Caco-2 (cell line): ENCODE results near the gene HNF4A. TPM values are rescaled to one million over a fixed set of nuclear protein-coding genes. Genes with fewer than 3 reads are reported as not detected.

Experiments
- BruUV-seq: library from RNA; stranded (reverse); fragments of 400-500 nt; replicated peaks from 2 replicates; lab custom pipeline; 2021; lab: Mats Ljungman, UMichigan
- CTCF ChIA-PET: fragments of 300-600 bp; sonication (Branson Sonifier 250); formaldehyde crosslinking; loops from one replicate; lab custom pipeline; 2022; ENCODE audit warnings: antibody characterized with exemption; lab: Charles Lee
- POLR2A ChIA-PET: fragments of 300-600 bp; sonication (Branson Sonifier 250); formaldehyde crosslinking; loops from one replicate; lab custom pipeline; 2022; ENCODE audit warnings: antibody characterized with exemption; lab: Charles Lee
- DNase-seq, 2 experiments: peaks; one replicate each; pipeline versions ENCODE4 v3.0.0 to v3.0.0-alpha.2; 2020 to 2022
- H3K27me3 ChIP-seq: replicated peaks from 2 replicates; pipeline ENCODE4 v1.6.0; 2011; ENCODE audit warnings: low read length; ENCODE audit not compliant: control insufficient read depth, insufficient read depth
- H3K36me3 ChIP-seq: 2 replicates; pipeline ENCODE4 v1.5.1; 2011; ENCODE audit warnings: low read length; ENCODE audit not compliant: control insufficient read depth, insufficient read depth
- H3K4me1 ChIP-seq: fragments of 250-450 bp; sonication (Bioruptor Pico); 2 replicates; pipeline ENCODE4 v1.5.1; 2020; ENCODE audit warnings: mild to moderate bottlenecking
- H3K4me3 ChIP-seq: 2 replicates; pipeline ENCODE4 v1.5.1; 2011; ENCODE audit warnings: low read depth, mild to moderate bottlenecking, control low read depth, low read length
- H3K9me3 ChIP-seq: fragments of 250-450 bp; sonication (Bioruptor Pico); 2 replicates; pipeline ENCODE4 v1.5.1; 2020; ENCODE audit warnings: mild to moderate bottlenecking, moderate library complexity
- H3K27ac Mint-ChIP-seq: one replicate; pipeline ENCODE4 v1.8.0; 2022; ENCODE audit warnings: mixed read lengths; ENCODE audit not compliant: unreplicated experiment
- H3K27me3 Mint-ChIP-seq: one replicate; pipeline ENCODE4 v1.8.0; 2022; ENCODE audit warnings: mixed read lengths; ENCODE audit not compliant: insufficient read depth, unreplicated experiment
- H3K36me3 Mint-ChIP-seq: one replicate; pipeline ENCODE4 v1.8.0; 2022; ENCODE audit warnings: mild to moderate bottlenecking, mixed read lengths; ENCODE audit not compliant: insufficient read depth, unreplicated experiment
- H3K4me1 Mint-ChIP-seq: one replicate; pipeline ENCODE4 v1.8.0; 2022; ENCODE audit warnings: low read depth, mixed read lengths; ENCODE audit not compliant: unreplicated experiment
- H3K4me3 Mint-ChIP-seq: one replicate; pipeline ENCODE4 v1.8.0; 2022; ENCODE audit warnings: mild to moderate bottlenecking, moderate library complexity, mixed read lengths; ENCODE audit not compliant: unreplicated experiment
- H3K9me3 Mint-ChIP-seq: one replicate; pipeline ENCODE4 v1.8.0; 2022; ENCODE audit warnings: mixed read lengths; ENCODE audit not compliant: unreplicated experiment
- intact Hi-C: fragments of 100-400 bp; cut with micrococcal nuclease; formaldehyde crosslinking; loops from one replicate; pipeline ENCODE4 v1.10.0; 2022; ENCODE audit not compliant: unreplicated experiment
- total RNA-seq: library from RNA; stranded (reverse); gene quantifications from 2 replicates; pipeline ENCODE4 v1.2.3, GENCODE V29; 2022
- TF ChIP-seq, protein P1 (sequence below), 2 experiments: fragments of 200-600 bp in 1 of 2; IDR thresholded peaks; 1 replicate in 1 of 2; 2 replicates in 1 of 2; pipeline versions ENCODE4 v1.5.1 to v1.8.0; 2011 to 2022; ENCODE audit warnings: antibody characterized with exemption in 1 of 2, control low read depth in 1 of 2, inconsistent platforms in 1 of 2, low read depth in 1 of 2, low read length in 1 of 2, mild to moderate bottlenecking in 1 of 2, moderate library complexity in 1 of 2; ENCODE audit not compliant: insufficient read depth in 1 of 2, severe bottlenecking in 1 of 2, unreplicated experiment in 1 of 2

The HNF4A gene
- total RNA-seq, 1 experiment from 2014 or later = 292 TPM

DNA sequence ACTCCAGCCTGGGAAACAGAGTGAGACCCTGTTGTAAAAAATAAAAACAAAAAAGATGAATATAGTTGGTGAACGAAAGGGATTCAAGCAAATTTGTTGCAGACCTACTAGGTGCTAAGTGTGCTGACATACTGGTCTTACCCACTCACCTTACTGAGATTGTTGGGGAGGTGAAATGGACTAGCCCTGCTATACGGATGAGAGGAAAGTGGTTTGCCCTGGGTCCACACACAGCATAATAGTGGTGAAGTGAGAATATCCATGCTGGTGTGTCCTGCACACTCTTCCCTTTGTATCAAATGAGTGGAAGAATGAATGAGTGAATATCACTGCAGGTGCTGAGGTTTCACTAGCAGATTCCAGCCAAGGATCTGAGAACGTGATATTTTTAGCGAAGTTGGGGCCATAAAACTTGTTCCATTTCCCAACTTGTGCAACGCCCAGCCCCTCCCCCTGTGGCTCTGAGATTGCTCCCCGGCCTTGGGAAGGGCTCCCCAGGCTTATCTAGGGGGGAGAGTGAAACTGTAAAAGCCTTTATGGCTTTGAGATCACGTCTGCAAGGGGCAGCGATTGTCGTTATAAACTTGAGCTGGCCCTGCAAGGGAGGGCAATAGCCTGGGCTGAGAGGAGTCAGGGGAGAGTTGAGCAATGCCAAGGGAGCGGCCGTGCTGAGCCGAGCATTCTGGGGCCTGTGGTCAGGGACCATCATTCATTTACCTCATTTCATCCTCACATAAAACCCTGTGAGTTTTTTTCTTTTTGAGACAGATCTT lies 87.0 kb downstream of the HNF4A start:
- Mint-ChIP-seq H3K27ac (no peak overlapping the region), H3K4me1 (peaks cover 18% of the 10 kb centered on the region), H3K36me3 (no peaks in the 10 kb centered on the region), H3K4me3 (peak overlapping the region; percentile 5), H3K9me3 (no peaks in the 10 kb centered on the region), H3K27me3 (no peaks in the 10 kb centered on the region)
- no peaks in the 10 kb centered on the region for H3K27me3 ChIP-seq
- ChIA-PET CTCF (interaction anchor here (0.6 to 1.0 kb wide), 2 partner anchors 35 to 96 kb away, joined by 4 read pairs; no protein-coding TSS in a partner anchor), POLR2A (no interaction called here)
- TF ChIP-seq, protein P1, sequence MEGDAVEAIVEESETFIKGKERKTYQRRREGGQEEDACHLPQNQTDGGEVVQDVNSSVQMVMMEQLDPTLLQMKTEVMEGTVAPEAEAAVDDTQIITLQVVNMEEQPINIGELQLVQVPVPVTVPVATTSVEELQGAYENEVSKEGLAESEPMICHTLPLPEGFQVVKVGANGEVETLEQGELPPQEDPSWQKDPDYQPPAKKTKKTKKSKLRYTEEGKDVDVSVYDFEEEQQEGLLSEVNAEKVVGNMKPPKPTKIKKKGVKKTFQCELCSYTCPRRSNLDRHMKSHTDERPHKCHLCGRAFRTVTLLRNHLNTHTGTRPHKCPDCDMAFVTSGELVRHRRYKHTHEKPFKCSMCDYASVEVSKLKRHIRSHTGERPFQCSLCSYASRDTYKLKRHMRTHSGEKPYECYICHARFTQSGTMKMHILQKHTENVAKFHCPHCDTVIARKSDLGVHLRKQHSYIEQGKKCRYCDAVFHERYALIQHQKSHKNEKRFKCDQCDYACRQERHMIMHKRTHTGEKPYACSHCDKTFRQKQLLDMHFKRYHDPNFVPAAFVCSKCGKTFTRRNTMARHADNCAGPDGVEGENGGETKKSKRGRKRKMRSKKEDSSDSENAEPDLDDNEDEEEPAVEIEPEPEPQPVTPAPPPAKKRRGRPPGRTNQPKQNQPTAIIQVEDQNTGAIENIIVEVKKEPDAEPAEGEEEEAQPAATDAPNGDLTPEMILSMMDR (IDR thresholded peaks at IDR 0.05; ENCODE audit: insufficient read depth in 1 of 2, low read depth in 1 of 2, low read length in 1 of 2, severe bottlenecking in 1 of 2, unreplicated experiment in 1 of 2) = no peak
- DNase-seq = peak; percentile 65 to 84
- no peaks in the 10 kb centered on the region for H3K9me3 ChIP-seq
- H3K4me1 ChIP-seq = peaks cover 16% of the 10 kb centered on the region
- intact Hi-C loops = no loop called here
- BruUV-seq = no TSS peak
- H3K4me3 ChIP-seq = no peak overlapping the region
- no peaks in the 10 kb centered on the region for H3K36me3 ChIP-seq

DNA sequence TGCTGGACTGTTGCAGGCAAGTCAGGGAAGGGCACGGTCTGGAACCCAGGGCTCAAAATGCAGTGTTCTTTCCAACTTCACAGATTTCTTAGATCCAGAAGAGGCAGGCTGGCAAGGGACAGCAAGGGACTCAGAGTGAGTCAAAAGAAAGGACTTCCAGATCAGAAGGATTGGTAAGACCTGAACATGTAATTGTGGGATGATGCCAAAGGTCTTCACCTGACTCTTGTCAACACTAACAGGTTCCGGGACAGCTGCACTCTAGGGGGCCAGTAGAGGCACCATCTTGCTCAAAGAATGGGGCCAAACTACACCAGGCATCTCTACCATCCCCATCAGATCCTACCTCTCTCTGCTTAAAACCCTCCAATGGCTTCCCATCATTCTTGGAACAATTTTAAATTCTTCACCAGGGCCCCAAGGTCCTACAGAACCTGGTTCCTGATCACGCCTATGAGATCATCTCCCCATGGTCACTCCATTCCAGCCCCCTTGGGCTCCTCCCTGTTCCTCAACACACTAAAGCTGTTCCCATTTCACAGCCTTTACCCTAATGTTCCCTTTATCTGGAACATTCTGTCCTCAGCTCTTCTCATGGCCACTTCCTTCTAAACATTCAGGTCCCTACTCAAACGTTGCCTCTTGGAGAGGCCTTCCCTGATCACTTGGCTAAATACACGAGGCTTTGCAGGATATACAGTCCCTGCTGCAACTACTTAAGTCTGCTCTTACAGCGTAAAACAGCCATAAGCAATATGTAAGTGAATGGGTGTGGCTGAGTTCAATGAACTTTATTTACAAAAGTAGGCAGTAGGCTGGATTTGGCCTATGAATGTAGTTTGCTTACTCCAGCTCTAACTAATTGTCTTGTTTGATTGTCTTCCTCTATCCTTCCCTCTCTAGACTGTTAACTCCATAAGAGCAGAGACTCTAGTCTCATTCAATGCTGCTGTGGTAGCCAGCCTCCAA lies 90.5 kb downstream of the HNF4A start:
- intact Hi-C loops = no loop called here
- POLR2A ChIA-PET = interaction anchor here (0.6 kb wide), 1 partner anchor 8 kb away, joined by 3 read pairs; no protein-coding TSS in a partner anchor
- peaks cover 25% of the 10 kb centered on the region for H3K4me1 Mint-ChIP-seq
- no peaks in the 10 kb centered on the region for H3K27me3 Mint-ChIP-seq
- CTCF ChIA-PET = no interaction called here
- H3K4me3 ChIP-seq = no peak overlapping the region
- no peaks in the 10 kb centered on the region for H3K36me3 ChIP-seq
- H3K4me3 Mint-ChIP-seq = no peak overlapping the region
- no peak for DNase-seq
- H3K4me1 ChIP-seq = peaks cover 16% of the 10 kb centered on the region
- no peaks in the 10 kb centered on the region for H3K27me3 ChIP-seq
- H3K36me3 Mint-ChIP-seq = no peaks in the 10 kb centered on the region
- no TSS peak for BruUV-seq
- TF ChIP-seq, protein P1 (IDR thresholded peaks at IDR 0.05; ENCODE audit: insufficient read depth in 1 of 2, low read depth in 1 of 2, low read length in 1 of 2, severe bottlenecking in 1 of 2, unreplicated experiment in 1 of 2) = no peak
- no peaks in the 10 kb centered on the region for H3K9me3 ChIP-seq
- H3K9me3 Mint-ChIP-seq = no peaks in the 10 kb centered on the region
- H3K27ac Mint-ChIP-seq = peak overlapping the region; percentile 1

DNA sequence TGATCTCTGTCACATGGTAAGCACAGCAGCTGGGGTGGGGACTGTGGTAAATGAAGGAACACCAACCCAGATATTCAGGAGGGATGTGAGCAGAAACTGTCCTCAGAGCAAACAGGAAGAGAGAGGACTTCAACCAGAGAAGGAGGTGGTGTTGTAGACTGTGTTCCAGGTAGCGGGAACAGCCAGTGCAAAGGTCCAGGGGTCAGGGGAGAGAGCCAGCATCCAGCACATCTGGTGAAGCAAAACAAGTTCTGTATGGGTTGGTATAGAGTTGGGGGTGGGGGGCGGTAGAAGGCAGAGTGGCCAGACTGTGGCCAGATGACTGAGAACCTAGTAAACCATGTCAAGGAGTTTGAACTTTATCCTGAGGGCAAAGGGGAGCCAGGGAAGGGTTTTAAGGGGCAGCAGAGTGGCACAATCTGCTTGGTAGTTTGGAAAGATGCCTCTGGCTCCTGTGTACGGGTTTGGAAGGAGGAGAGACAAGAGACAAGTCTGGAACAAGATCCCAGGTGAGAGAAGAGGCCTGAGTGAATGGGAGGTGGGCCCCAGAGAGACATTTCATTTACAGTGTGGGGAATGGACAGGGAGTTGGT lies 92.4 kb downstream of the HNF4A start:
- no peak overlapping the region for H3K4me3 Mint-ChIP-seq
- Histone ChIP-seq H3K4me3 (no peak overlapping the region), H3K36me3 (no peaks in the 10 kb centered on the region), H3K9me3 (no peaks in the 10 kb centered on the region), H3K27me3 (no peaks in the 10 kb centered on the region), H3K4me1 (peaks cover 7% of the 10 kb centered on the region)
- no peaks in the 10 kb centered on the region for H3K9me3 Mint-ChIP-seq
- POLR2A ChIA-PET = no interaction called here
- CTCF ChIA-PET = no interaction called here
- peaks cover 16% of the 10 kb centered on the region for H3K4me1 Mint-ChIP-seq
- DNase-seq = no peak
- intact Hi-C loops = no loop called here
- H3K27me3 Mint-ChIP-seq = no peaks in the 10 kb centered on the region
- no TSS peak for BruUV-seq
- TF ChIP-seq, protein P1 (IDR thresholded peaks at IDR 0.05; ENCODE audit: insufficient read depth in 1 of 2, low read depth in 1 of 2, low read length in 1 of 2, severe bottlenecking in 1 of 2, unreplicated experiment in 1 of 2) = no peak
- H3K27ac Mint-ChIP-seq = no peak overlapping the region
- H3K36me3 Mint-ChIP-seq = no peaks in the 10 kb centered on the region
